Neural cell (in vitro differentiated cells): ENCODE results near the gene MCMBP. TPM values are rescaled to one million over a fixed set of nuclear protein-coding genes. Genes with fewer than 3 reads are reported as not detected.

Source experiments
- H2AFZ ChIP-seq: fragments of 200-600, 300-800 bp; sonication (generic), shearing (Covaris generic); 2 replicates; pipeline ENCODE4 v1.6.0; 2014; ENCODE audit warnings: low read depth, mild to moderate bottlenecking, antibody characterized with exemption, low read length, moderate library complexity
- H3F3A ChIP-seq: fragments of 200-600 bp; shearing (Covaris generic); 2 replicates; pipeline ENCODE4 v1.6.1; 2016; ENCODE audit warnings: mild to moderate bottlenecking, moderate library complexity, mixed read lengths, antibody characterized with exemption, low read length; ENCODE audit not compliant: insufficient read depth, poor library complexity, severe bottlenecking
- H3K27ac ChIP-seq: fragments of 200-600, 300-800 bp; sonication (generic), shearing (Covaris generic); 2 replicates; pipeline ENCODE4 v1.5.1; 2014; ENCODE audit warnings: mild to moderate bottlenecking, low read length, moderate library complexity
- H3K27me3 ChIP-seq: fragments of 300-800, 200-600 bp; sonication (generic), shearing (Covaris generic); 2 replicates; pipeline ENCODE4 v1.6.0; 2014; ENCODE audit warnings: mild to moderate bottlenecking, low read depth, low read length, moderate library complexity; ENCODE audit not compliant: insufficient read depth
- H3K36me3 ChIP-seq: fragments of 300-800, 200-600 bp; sonication (generic), shearing (Covaris generic); 2 replicates; pipeline ENCODE4 v1.5.1; 2014; ENCODE audit warnings: mild to moderate bottlenecking, antibody characterized with exemption, low read length, moderate library complexity; ENCODE audit not compliant: insufficient read depth
- H3K4me2 ChIP-seq: fragments of 300-800, 200-600 bp; sonication (generic), shearing (Covaris generic); 2 replicates; pipeline ENCODE4 v1.6.0; 2014; ENCODE audit warnings: mild to moderate bottlenecking, low read length
- H3K4me3 ChIP-seq: fragments of 300-800, 200-600 bp; sonication (generic), shearing (Covaris generic); 2 replicates; pipeline ENCODE4 v1.5.1; 2014; ENCODE audit warnings: mild to moderate bottlenecking, low read length, moderate library complexity
- H3K79me2 ChIP-seq: fragments of 200-600 bp; shearing (Covaris generic); replicated peaks from 2 replicates; pipeline ENCODE4 v1.6.0; 2014; ENCODE audit warnings: mild to moderate bottlenecking, low read length, moderate library complexity; ENCODE audit not compliant: insufficient read depth
- H3K9ac ChIP-seq: fragments of 300-800, 200-600 bp; sonication (generic), shearing (Covaris generic); 2 replicates; pipeline ENCODE4 v1.6.1; 2016; ENCODE audit warnings: mild to moderate bottlenecking, low read length, mixed read lengths
- H3K9me2 ChIP-seq: fragments of 200-600 bp; shearing (Covaris generic); 2 replicates; pipeline ENCODE4 v1.6.1; 2016; ENCODE audit warnings: mild to moderate bottlenecking, low read length, mixed read lengths; ENCODE audit not compliant: insufficient read depth
- H3K9me3 ChIP-seq: fragments of 200-600, 300-800 bp; sonication (generic), shearing (Covaris generic); 2 replicates; pipeline ENCODE4 v1.6.1; 2016; ENCODE audit warnings: mild to moderate bottlenecking, mixed run types, low read length, moderate library complexity, mixed read lengths
- H4K20me1 ChIP-seq: fragments of 200-600 bp; shearing (Covaris generic); 2 replicates; pipeline ENCODE4 v1.6.1; 2016; ENCODE audit warnings: mild to moderate bottlenecking, mixed run types; ENCODE audit not compliant: insufficient read depth
- EP300 ChIP-seq: fragments of 450-650 bp; conservative IDR thresholded peaks from 2 replicates; pipeline ENCODE4 v1.6.1; 2014; ENCODE audit warnings: antibody characterized with exemption, mild to moderate bottlenecking, moderate library complexity; ENCODE audit not compliant: poor library complexity, severe bottlenecking
- EZH2 ChIP-seq: fragments of 200-600, 300-800 bp; shearing (Covaris generic), sonication (generic); IDR thresholded peaks from 2 replicates; pipeline ENCODE4 v1.6.1; 2014; ENCODE audit warnings: antibody characterized with exemption, low read length, borderline replicate concordance, mild to moderate bottlenecking; ENCODE audit not compliant: insufficient read depth, poor library complexity, severe bottlenecking
- POLR2AphosphoS5 ChIP-seq: IDR thresholded peaks from 2 replicates; pipeline ENCODE4 v1.6.1; 2012
- RAD21 ChIP-seq: fragments of 450-650 bp; conservative IDR thresholded peaks from 2 replicates; pipeline ENCODE4 v1.6.1; 2014; ENCODE audit warnings: antibody characterized with exemption, mild to moderate bottlenecking, moderate library complexity
- SMC3 ChIP-seq: fragments of 450-650 bp; conservative IDR thresholded peaks from 2 replicates; pipeline ENCODE4 v1.6.1; 2014; ENCODE audit warnings: antibody characterized with exemption, mild to moderate bottlenecking, moderate library complexity; ENCODE audit not compliant: poor library complexity
- TAF1 ChIP-seq: IDR thresholded peaks from 2 replicates; pipeline ENCODE4 v1.6.1; 2012; ENCODE audit warnings: low read depth
- polyA plus RNA-seq: library from polyadenylated mRNA; depleted of rRNA; stranded (reverse); fragments of >200 nt; gene quantifications from 2 replicates; pipeline ENCODE4 v1.2.3, GENCODE V29; 2014
- TF ChIP-seq, protein P1 (sequence below): fragments of 450-650 bp; IDR thresholded peaks from 2 replicates; pipeline ENCODE4 v1.5.1; 2014; ENCODE audit warnings: antibody characterized with exemption, mild to moderate bottlenecking, moderate library complexity; ENCODE audit not compliant: poor library complexity, severe bottlenecking
- TF ChIP-seq, protein P2 (sequence below): IDR thresholded peaks from 2 replicates; pipeline ENCODE4 v1.6.1; 2012; ENCODE audit warnings: borderline replicate concordance

Gene MCMBP
- polyA plus RNA-seq, 1 donor from 2014 or later: 58.0 TPM

DNA sequence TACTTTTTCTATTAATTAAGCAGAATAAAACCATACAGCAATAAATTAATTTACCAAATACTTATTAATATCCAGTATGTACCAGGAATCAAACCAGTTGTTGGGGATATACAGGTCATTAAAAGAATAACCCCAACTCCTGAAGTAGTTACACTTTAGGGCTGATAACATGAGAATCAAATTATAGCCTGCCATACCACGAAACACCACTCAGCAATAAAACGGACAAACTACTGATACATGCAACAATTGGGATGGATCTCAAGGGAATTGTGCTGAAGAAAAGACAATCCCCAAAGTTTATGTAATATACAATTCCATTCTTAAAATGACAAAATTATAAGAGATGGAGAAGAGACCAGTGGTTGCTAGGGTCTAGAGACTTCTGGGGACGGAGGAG, 22.7 kb downstream of the MCMBP start:
- no peak overlapping the region for H3K4me3 ChIP-seq
- H3F3A ChIP-seq: no peaks in the 10 kb centered on the region
- no peaks in the 10 kb centered on the region for H3K27me3 ChIP-seq
- H3K9ac ChIP-seq: no peak overlapping the region
- H3K36me3 ChIP-seq: peaks cover 7% of the 10 kb centered on the region
- H3K9me2 ChIP-seq: no peaks in the 10 kb centered on the region
- no peaks in the 10 kb centered on the region for H4K20me1 ChIP-seq
- no peak overlapping the region for H3K27ac ChIP-seq
- no peak for TF ChIP-seq EP300
- no peak overlapping the region for H3K4me2 ChIP-seq
- no peaks in the 10 kb centered on the region for H3K9me3 ChIP-seq
- no peak overlapping the region for H2AFZ ChIP-seq
- no peaks in the 10 kb centered on the region for H3K79me2 ChIP-seq

DNA sequence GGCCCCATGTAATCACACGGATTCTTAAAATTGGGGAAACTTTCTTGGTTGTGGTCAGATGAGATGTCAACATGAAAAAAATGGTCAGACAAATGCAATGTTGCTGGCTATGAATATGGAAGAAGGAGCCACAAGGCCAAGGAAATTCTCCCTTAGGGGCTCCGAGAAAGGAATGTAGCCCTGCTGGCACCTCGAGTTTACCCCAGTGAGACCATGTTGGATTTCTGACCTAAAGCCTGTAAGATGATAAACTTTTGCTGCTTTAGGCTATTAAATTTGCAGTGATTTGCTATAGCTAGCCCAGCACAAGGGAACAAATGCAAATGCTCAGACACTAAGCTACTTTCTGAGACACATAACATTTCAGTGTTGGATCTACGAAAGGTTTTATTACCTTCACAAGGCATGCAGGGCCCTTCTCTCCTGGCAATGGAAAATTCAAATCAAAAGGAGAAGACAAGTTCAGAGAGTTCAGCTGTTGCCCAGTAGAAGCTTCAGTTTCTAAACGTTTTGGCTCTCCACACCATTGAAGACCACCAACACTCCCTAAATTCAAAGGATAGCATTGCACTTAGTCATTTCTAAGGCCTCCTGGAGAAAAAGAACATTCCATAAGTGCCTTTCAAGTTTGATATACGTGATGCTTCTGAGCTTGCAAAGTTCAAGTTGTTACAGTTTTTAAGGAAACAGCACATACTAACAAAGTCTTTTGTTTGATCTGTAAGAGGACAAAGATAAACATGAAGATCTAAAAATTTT, 23.4 kb downstream of the MCMBP start:
- no peaks in the 10 kb centered on the region for H4K20me1 ChIP-seq
- peaks cover 7% of the 10 kb centered on the region for H3K36me3 ChIP-seq
- no peak overlapping the region for H3K27ac ChIP-seq

More for the DNA sequence above, 23.4 kb downstream of the MCMBP start:
- no peaks in the 10 kb centered on the region for H3K9me2 ChIP-seq
- H2AFZ ChIP-seq: no peak overlapping the region
- no peak for TF ChIP-seq EZH2
- TF ChIP-seq, protein P1, sequence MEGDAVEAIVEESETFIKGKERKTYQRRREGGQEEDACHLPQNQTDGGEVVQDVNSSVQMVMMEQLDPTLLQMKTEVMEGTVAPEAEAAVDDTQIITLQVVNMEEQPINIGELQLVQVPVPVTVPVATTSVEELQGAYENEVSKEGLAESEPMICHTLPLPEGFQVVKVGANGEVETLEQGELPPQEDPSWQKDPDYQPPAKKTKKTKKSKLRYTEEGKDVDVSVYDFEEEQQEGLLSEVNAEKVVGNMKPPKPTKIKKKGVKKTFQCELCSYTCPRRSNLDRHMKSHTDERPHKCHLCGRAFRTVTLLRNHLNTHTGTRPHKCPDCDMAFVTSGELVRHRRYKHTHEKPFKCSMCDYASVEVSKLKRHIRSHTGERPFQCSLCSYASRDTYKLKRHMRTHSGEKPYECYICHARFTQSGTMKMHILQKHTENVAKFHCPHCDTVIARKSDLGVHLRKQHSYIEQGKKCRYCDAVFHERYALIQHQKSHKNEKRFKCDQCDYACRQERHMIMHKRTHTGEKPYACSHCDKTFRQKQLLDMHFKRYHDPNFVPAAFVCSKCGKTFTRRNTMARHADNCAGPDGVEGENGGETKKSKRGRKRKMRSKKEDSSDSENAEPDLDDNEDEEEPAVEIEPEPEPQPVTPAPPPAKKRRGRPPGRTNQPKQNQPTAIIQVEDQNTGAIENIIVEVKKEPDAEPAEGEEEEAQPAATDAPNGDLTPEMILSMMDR: no peak
- no peak for TF ChIP-seq TAF1
- TF ChIP-seq RAD21: no peak
- no peak for TF ChIP-seq EP300
- TF ChIP-seq SMC3: no peak
- TF ChIP-seq POLR2AphosphoS5: no peak
- TF ChIP-seq, protein P2, sequence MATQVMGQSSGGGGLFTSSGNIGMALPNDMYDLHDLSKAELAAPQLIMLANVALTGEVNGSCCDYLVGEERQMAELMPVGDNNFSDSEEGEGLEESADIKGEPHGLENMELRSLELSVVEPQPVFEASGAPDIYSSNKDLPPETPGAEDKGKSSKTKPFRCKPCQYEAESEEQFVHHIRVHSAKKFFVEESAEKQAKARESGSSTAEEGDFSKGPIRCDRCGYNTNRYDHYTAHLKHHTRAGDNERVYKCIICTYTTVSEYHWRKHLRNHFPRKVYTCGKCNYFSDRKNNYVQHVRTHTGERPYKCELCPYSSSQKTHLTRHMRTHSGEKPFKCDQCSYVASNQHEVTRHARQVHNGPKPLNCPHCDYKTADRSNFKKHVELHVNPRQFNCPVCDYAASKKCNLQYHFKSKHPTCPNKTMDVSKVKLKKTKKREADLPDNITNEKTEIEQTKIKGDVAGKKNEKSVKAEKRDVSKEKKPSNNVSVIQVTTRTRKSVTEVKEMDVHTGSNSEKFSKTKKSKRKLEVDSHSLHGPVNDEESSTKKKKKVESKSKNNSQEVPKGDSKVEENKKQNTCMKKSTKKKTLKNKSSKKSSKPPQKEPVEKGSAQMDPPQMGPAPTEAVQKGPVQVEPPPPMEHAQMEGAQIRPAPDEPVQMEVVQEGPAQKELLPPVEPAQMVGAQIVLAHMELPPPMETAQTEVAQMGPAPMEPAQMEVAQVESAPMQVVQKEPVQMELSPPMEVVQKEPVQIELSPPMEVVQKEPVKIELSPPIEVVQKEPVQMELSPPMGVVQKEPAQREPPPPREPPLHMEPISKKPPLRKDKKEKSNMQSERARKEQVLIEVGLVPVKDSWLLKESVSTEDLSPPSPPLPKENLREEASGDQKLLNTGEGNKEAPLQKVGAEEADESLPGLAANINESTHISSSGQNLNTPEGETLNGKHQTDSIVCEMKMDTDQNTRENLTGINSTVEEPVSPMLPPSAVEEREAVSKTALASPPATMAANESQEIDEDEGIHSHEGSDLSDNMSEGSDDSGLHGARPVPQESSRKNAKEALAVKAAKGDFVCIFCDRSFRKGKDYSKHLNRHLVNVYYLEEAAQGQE: no peak
- H3K79me2 ChIP-seq: no peaks in the 10 kb centered on the region
- no peak overlapping the region for H3K9ac ChIP-seq
- no peak overlapping the region for H3K4me2 ChIP-seq
- H3K9me3 ChIP-seq: no peaks in the 10 kb centered on the region
- H3F3A ChIP-seq: no peaks in the 10 kb centered on the region
- H3K27me3 ChIP-seq: no peaks in the 10 kb centered on the region
- H3K4me3 ChIP-seq: no peak overlapping the region
